ENCODE measurements around the gene ZNF391. TPM values are rescaled to one million over a fixed set of nuclear protein-coding genes. Genes with fewer than 3 reads are reported as not detected.
A peak's percentile ranks its signal among the peaks of the same experiment; 100 is the strongest.
"Not testable (repeated sequence)": the region's sequence is repeated elsewhere in the genome, so short reads cannot be mapped to it uniquely, and the experiment has no call there.

Gene ZNF391
- total and polyA plus RNA-seq, 2 donors (not counting 1 experiment from before 2014, with no cell fraction given): 1.3 to 4.4 TPM

GRCh38 chr6:27375613-27376079, 12.9 kb upstream of the ZNF391 start:
- 41% methylated on average over 3 of the region's 7 CpGs for WGBS (ENCODE audit: insufficient coverage)
- peak overlapping the region; percentile 98 for H2AFZ ChIP-seq (ENCODE audit: insufficient read depth, low read depth, low read length, poor library complexity, severe bottlenecking)
- Mint-ChIP-seq H3K27ac (no peak overlapping the region), H3K27me3 (peaks cover 22% of the 10 kb centered on the region), H3K4me3 (peak overlapping the region; percentile 42), H3K9me3 (ENCODE audit: insufficient read depth) (no peaks in the 10 kb centered on the region), H3K4me1 (peaks cover 16% of the 10 kb centered on the region)
- H3K79me2 ChIP-seq (ENCODE audit: control insufficient read depth, insufficient read depth, low read length): no peaks in the 10 kb centered on the region
- H3K9ac ChIP-seq (ENCODE audit: low read length): peak overlapping the region; percentile 69
- H4K20me1 ChIP-seq (ENCODE audit: control insufficient read depth, insufficient read depth, low read length, poor library complexity, severe bottlenecking): no peaks in the 10 kb centered on the region
- ChIA-PET CTCF (no interaction called here), POLR2A (no interaction called here)
- no peaks in the 10 kb centered on the region for H3K36me3 ChIP-seq (replicated peaks in 1 of 2; ENCODE audit: control extremely low read depth in 1 of 2, control insufficient read depth in 1 of 2, extremely low read depth in 1 of 2, insufficient read depth in 2 of 2, low read length in 1 of 2)
- peak overlapping the region; percentile 94 for H3K4me2 ChIP-seq (replicated peaks; ENCODE audit: low read depth, low read length, poor library complexity, severe bottlenecking)
- peaks cover 8 to 17% of the 10 kb centered on the region in 2 donors for H3K4me1 ChIP-seq (ENCODE audit: control insufficient read depth in 2 of 2, insufficient read depth in 2 of 2, low read length in 2 of 2)
- peaks cover 0 to 13% (median 6%) of the 10 kb centered on the region in 4 experiments for H3K27me3 ChIP-seq (replicated peaks in 1 of 4; ENCODE audit: control extremely low read depth in 1 of 4, control insufficient read depth in 3 of 4, insufficient read depth in 4 of 4, low read length in 3 of 4)
- ATAC-seq (ENCODE audit: low read depth) (no peak), DNase-seq (no peak)
- TF ChIP-seq CTCF (IDR thresholded peaks at IDR 0.05): no peak
- no peak for TF ChIP-seq EZH2 (IDR thresholded peaks at IDR 0.05; ENCODE audit: borderline replicate concordance, insufficient read depth, low read depth, low read length, poor library complexity, severe bottlenecking)
- H3K9me3 ChIP-seq (ENCODE audit: control extremely low read depth in 1 of 3, control insufficient read depth in 2 of 3, insufficient read depth in 1 of 3, low read length in 2 of 3): peaks cover 0 to 8% (median 0%) of the 10 kb centered on the region in 3 donors
- peak overlapping the region in 2 of 5 experiments; percentile 70 to 77 for H3K4me3 ChIP-seq (ENCODE audit: control extremely low read depth in 1 of 5, extremely low read depth in 1 of 5, insufficient read depth in 1 of 5, low read depth in 2 of 5, low read length in 4 of 5)
- H3K27ac ChIP-seq (ENCODE audit: low read length in 2 of 2): no peak overlapping the region
- intact Hi-C loops (cut with micrococcal nuclease): loop anchor here (1.0 to 10.0 kb wide), 2 partner anchors 13 to 201 kb away; partner anchors contain the start of gene ZNF391

GRCh38 chr6:27378406-27378805, 10.2 kb upstream of the ZNF391 start:
- WGBS (ENCODE audit: insufficient coverage): 78% methylated on average over 2 of the region's 4 CpGs

DNA sequence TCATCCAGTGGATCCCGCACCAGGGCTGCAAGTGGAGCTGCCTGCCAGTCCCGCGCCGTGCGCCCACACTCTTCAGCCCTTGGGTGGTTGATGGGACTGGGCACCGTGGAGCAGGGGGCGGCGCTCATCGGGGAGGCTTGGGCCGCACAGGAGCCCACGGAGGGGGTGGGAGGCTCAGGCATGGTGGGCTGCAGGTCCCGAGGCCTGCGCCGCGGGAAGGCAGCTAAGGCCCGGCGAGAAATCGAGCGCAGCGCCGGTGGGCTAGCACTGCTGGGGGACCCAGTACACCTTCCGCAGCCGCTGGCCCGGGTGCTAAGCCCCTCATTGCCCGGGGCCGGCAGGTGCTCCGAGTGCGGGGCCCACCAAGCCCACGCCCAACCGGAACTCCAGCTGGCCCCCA, 7.6 kb upstream of the ZNF391 start:
- peaks cover 0 to 14% (median 4%) of the 10 kb centered on the region in 3 donors for H3K9me3 ChIP-seq (ENCODE audit: control extremely low read depth in 1 of 3, control insufficient read depth in 2 of 3, insufficient read depth in 1 of 3, low read length in 2 of 3)
- intact Hi-C loops (cut with micrococcal nuclease): loop anchor here (10.0 kb wide), 1 partner anchor 514 kb away; a partner anchor contains a TSS
- H3K27me3 ChIP-seq (replicated peaks in 1 of 4; ENCODE audit: control extremely low read depth in 1 of 4, control insufficient read depth in 3 of 4, insufficient read depth in 4 of 4, low read length in 3 of 4); H3K4me3 ChIP-seq (ENCODE audit: control extremely low read depth in 1 of 5, extremely low read depth in 1 of 5, insufficient read depth in 1 of 5, low read depth in 2 of 5, low read length in 4 of 5); DNase-seq; H3K4me1 Mint-ChIP-seq; H3K4me3 Mint-ChIP-seq; H3K9ac ChIP-seq (ENCODE audit: low read length); H4K20me1 ChIP-seq (ENCODE audit: control insufficient read depth, insufficient read depth, low read length, poor library complexity, severe bottlenecking); H3K9me3 Mint-ChIP-seq (ENCODE audit: insufficient read depth); H3K79me2 ChIP-seq (ENCODE audit: control insufficient read depth, insufficient read depth, low read length); ATAC-seq (ENCODE audit: low read depth); H3K27ac ChIP-seq (ENCODE audit: low read length in 2 of 2); H3K27ac Mint-ChIP-seq; CTCF ChIA-PET; H3K4me2 ChIP-seq (replicated peaks; ENCODE audit: low read depth, low read length, poor library complexity, severe bottlenecking); H3K4me1 ChIP-seq (ENCODE audit: control insufficient read depth in 2 of 2, insufficient read depth in 2 of 2, low read length in 2 of 2); H2AFZ ChIP-seq (ENCODE audit: insufficient read depth, low read depth, low read length, poor library complexity, severe bottlenecking); H3K36me3 ChIP-seq (replicated peaks in 1 of 2; ENCODE audit: control extremely low read depth in 1 of 2, control insufficient read depth in 1 of 2, extremely low read depth in 1 of 2, insufficient read depth in 2 of 2, low read length in 1 of 2); POLR2A ChIA-PET: not testable (repeated sequence)
- 95% methylated on average over 20 of the region's 30 CpGs for WGBS (ENCODE audit: insufficient coverage)
- peaks cover 18% of the 10 kb centered on the region for H3K27me3 Mint-ChIP-seq

More at GRCh38 chr6:27378406-27378805, 10.2 kb upstream of the ZNF391 start:
- H3K79me2 ChIP-seq (ENCODE audit: control insufficient read depth, insufficient read depth, low read length); POLR2A ChIA-PET; CTCF ChIA-PET; H3K9me3 Mint-ChIP-seq (ENCODE audit: insufficient read depth); H3K4me2 ChIP-seq (replicated peaks; ENCODE audit: low read depth, low read length, poor library complexity, severe bottlenecking); H3K4me3 Mint-ChIP-seq; H3K27ac Mint-ChIP-seq; H3K27ac ChIP-seq (ENCODE audit: low read length in 2 of 2); H3K36me3 ChIP-seq (replicated peaks in 1 of 2; ENCODE audit: control extremely low read depth in 1 of 2, control insufficient read depth in 1 of 2, extremely low read depth in 1 of 2, insufficient read depth in 2 of 2, low read length in 1 of 2); H2AFZ ChIP-seq (ENCODE audit: insufficient read depth, low read depth, low read length, poor library complexity, severe bottlenecking); DNase-seq; ATAC-seq (ENCODE audit: low read depth); H3K4me3 ChIP-seq (ENCODE audit: control extremely low read depth in 1 of 5, extremely low read depth in 1 of 5, insufficient read depth in 1 of 5, low read depth in 2 of 5, low read length in 4 of 5); H4K20me1 ChIP-seq (ENCODE audit: control insufficient read depth, insufficient read depth, low read length, poor library complexity, severe bottlenecking); H3K9ac ChIP-seq (ENCODE audit: low read length): not testable (repeated sequence)
- Histone ChIP-seq H3K4me1 (ENCODE audit: control insufficient read depth in 2 of 2, insufficient read depth in 2 of 2, low read length in 2 of 2) (peaks cover 8 to 17% of the 10 kb centered on the region in 2 donors), H3K27me3 (replicated peaks in 1 of 4; ENCODE audit: control extremely low read depth in 1 of 4, control insufficient read depth in 3 of 4, insufficient read depth in 4 of 4, low read length in 3 of 4) (peaks cover 0 to 11% (median 4%) of the 10 kb centered on the region in 4 experiments), H3K9me3 (ENCODE audit: control extremely low read depth in 1 of 3, control insufficient read depth in 2 of 3, insufficient read depth in 1 of 3, low read length in 2 of 3) (peaks cover 0 to 22% (median 1%) of the 10 kb centered on the region in 3 donors)
- Mint-ChIP-seq H3K4me1 (peaks cover 16% of the 10 kb centered on the region), H3K27me3 (peaks cover 24% of the 10 kb centered on the region)
- intact Hi-C loops (cut with micrococcal nuclease): loop anchor here (10.0 kb wide), 1 partner anchor 204 kb away; no protein-coding TSS in a partner anchor

Measured in B cell (primary cell).